GM12801 (cell line): Measurements from ENCODE around the gene KRT78.

Source experiments
- TF ChIP-seq, protein P1 (sequence below): IDR thresholded peaks from one replicate; pipeline ENCODE4 v1.5.1; 2011; ENCODE audit warnings: control low read depth; ENCODE audit not compliant: insufficient read length; ENCODE audit errors: extremely low read depth

KRT78 gene

DNA sequence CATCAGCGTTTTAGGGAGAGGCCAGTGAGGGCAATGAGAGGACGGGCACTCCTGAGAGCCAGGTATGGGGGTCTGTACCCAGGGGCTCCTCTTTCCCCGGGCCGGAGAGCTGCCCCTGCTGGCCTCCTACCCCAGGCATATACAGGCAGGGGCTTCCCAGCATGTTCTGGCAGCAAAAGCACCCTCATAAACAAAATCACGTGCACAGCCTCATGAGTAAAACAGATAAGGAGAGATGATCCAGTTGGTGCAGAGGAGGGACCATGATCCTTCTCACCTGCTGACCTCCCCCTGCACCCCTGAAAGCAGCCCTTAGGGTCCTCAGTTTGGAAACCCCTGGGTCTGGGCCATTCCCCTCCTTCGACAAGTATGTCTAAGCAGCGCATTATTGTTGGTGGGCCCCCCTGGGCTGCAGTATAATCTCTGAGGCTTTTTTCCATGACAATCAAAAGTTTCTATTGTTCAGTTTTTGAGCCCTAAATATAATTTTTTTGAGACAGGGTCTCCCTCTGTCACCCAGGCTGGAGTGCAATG is 29.8 kb downstream of the KRT78 start:
- TF ChIP-seq, protein P1, sequence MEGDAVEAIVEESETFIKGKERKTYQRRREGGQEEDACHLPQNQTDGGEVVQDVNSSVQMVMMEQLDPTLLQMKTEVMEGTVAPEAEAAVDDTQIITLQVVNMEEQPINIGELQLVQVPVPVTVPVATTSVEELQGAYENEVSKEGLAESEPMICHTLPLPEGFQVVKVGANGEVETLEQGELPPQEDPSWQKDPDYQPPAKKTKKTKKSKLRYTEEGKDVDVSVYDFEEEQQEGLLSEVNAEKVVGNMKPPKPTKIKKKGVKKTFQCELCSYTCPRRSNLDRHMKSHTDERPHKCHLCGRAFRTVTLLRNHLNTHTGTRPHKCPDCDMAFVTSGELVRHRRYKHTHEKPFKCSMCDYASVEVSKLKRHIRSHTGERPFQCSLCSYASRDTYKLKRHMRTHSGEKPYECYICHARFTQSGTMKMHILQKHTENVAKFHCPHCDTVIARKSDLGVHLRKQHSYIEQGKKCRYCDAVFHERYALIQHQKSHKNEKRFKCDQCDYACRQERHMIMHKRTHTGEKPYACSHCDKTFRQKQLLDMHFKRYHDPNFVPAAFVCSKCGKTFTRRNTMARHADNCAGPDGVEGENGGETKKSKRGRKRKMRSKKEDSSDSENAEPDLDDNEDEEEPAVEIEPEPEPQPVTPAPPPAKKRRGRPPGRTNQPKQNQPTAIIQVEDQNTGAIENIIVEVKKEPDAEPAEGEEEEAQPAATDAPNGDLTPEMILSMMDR, result no peak

DNA sequence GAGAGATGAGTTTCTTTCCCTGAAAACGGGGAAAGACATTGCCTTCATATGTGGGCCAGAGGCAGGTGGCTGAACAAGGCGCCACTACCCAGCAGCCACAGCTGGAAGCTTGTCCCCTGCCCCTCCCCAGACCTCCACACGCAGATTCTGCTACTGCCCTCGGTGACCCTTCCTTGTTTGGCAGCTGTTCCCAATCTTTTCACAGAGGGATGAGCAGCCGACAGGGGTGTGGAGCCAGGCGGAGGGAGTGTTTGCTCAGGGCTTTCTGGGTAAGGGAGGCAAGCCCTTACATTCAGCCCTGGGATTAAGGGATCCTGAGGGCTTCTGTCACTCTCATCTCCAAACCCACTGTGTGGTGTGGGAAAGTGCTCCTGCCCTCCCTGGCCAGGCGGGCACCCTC is 30.4 kb downstream of the KRT78 start:
- TF ChIP-seq, protein P1, result no peak

DNA sequence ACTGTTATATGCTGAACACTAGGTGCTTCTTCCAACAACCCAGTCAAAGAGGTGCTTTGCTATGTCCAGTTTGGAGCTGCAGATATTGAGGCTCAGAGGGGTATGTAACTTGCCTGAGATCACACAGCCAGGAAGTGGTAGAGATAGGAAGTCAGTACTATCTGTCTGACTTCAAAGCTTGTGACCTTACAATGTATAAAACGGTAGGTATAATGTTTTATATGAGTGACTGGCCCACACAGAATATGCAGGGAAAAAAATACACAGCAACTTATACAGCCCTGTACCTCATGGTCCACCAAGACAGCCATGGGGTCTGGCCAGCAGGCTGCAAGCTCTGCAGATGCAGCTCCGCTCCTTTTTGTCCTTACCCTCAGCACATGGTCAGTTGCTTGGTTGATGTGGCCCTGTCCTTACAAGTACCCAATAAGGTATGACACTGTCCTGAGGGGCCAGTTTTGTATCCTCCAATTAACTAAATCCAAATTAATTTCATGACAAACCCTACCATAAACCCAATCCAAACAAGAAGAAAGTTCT is 31.0 kb downstream of the KRT78 start:
- TF ChIP-seq, protein P1, result no peak

DNA sequence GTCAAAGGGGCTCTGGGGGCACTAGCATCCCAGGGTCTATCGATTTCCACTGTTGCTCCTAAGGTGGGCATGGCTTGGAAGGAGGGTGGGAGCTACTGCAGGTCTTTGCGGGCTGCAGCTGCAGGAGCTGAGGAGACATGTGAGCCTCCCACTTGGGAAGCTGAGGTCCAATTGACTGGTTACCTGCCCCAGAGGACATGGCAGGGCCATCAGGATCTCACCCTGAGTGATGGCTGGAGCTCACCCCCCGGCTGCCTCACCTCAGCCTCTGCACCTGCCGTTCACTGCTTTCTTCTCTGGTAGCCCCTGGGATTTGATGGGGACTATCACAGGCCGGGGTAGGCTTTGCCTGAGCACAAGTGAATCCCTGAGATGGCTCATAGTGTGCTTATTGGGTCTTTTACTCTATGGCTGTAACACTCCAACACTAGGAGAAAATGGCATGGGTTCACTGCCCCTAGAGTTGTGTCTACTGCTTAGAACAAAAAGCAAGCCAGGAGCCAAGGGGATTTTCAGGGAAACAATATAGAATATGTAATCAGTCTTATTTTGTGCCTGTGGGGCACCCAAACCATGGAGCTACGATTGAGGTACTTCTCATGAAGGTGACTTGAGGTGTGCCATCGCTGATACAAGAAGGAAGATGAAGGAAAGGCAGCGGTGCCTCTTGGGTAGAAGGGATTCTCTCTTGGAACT is 31.6 kb downstream of the KRT78 start:
- TF ChIP-seq, protein P1, result no peak

DNA sequence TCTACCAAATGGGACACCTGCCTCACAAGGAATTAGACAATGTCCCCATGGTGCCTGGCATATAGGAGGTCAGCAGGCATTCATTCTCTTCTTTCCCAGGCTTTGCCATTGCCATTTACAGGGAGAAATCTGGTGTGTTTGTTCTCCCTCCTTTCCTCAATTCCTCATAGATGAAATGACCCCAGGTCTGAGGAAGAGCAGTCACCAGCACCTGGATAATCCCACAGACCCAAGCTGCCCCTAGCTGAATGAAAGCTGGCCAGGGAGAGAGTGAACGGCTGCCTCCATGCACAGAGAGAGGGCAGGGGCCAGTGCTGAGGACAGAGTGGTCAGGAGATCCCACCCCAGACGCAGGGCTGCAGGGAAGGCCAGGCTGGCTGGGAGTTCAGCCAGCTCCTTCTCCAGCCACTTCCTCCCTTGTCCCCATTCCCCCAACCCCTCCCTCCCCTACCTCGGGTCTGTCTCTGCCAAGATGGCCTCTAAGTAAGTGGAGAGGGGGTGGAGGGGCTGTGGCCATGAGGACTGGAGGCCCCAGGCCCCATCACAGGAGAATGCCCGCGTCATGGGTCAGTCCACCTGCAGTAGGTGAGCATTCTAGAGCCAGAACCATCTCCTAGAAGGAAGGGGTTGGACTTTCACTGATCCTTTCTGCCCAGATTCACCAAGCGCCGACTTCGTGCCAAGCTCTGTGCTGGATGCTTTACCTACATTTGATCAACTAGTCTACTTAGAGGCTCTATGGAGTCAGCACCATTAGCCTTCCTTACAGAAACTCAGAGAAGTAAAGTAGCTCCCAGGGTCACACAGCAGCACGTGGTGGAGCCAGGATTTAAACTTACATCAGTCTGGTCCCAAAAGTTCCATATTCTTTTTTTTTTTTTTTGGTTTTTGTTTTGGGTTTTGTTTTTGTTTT is 32.9 kb downstream of the KRT78 start:
- TF ChIP-seq, protein P1, result no peak

DNA sequence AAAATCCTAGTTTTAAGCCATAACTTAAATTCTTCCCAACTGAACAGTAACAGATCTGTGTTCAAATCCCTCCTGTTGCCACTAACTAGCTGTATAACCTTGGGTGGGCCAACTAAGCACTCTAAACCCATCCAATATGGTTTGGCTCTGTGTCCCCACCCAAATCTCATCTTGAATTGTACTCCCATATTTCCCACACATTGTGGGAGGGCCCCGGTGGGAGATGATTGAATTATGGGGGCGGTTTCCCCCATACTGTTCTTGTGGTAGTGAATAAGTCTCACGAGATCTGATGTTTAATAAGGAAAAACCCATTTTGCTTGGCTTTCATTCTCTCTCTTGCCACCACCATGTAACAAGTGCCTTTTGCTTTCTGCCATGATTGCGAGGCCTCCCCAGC is 33.6 kb downstream of the KRT78 start:
- TF ChIP-seq, protein P1, result no peak

DNA sequence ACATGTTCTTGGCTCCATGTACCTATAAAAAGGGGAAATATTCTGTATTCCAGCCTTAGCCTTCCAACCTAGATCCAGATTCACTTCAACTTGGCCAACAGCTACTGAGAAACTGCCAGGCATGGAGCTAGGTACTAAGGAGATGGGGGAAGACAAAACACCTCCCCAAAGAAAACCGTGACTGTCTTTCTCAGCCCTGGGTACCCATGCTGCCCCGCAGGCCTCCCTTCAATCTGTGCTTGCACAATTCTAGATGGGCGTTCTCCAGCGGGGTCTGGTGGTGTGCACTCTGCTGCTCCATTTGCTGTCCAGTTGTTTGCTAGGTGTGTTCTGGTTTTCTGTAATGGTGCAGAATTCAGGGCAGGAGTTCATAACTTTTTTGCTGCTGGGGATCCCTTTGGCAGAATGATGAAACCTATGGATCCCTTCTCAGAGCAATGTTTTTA is 34.1 kb downstream of the KRT78 start:
- TF ChIP-seq, protein P1, result no peak
